Tibial nerve (tissue), 4 donors: ENCODE data around the gene ARIH2. TPM values are rescaled to one million over a fixed set of nuclear protein-coding genes. Genes with fewer than 3 reads are reported as not detected.

Experiments used
- DNase-seq, 2 donors: peaks; one replicate each; pipeline ENCODE4 v3.0.0-alpha.2; 2019; ENCODE audit warnings: low spot score in 2 of 2
- H3K27ac ChIP-seq, 4 donors: fragments of 200-600 bp; sonication (generic) in 3 of 4; one replicate each; pipeline ENCODE4 v1.5.1; 2017 to 2019; ENCODE audit warnings: mild to moderate bottlenecking in 1 of 4
- H3K27me3 ChIP-seq, 2 donors: fragments of 200-600 bp; sonication (generic) in 1 of 2; one replicate each; pipeline versions ENCODE4 v1.5.1 to v1.6.0; 2017 to 2019
- H3K36me3 ChIP-seq, 3 donors: fragments of 200-600 bp; sonication (generic); one replicate each; pipeline ENCODE4 v1.5.1; 2018 to 2019
- H3K4me1 ChIP-seq, 4 donors: fragments of 200-600 bp; sonication (generic) in 3 of 4; one replicate each; pipeline ENCODE4 v1.5.1; 2017 to 2019
- H3K4me3 ChIP-seq, 4 donors: fragments of 200-600 bp; sonication (generic) in 3 of 4; one replicate each; pipeline ENCODE4 v1.5.1; 2017 to 2019; ENCODE audit warnings: mild to moderate bottlenecking in 1 of 4, moderate library complexity in 1 of 4
- H3K9me3 ChIP-seq, 4 donors: fragments of 200-600 bp; sonication (generic) in 3 of 4; one replicate each; pipeline ENCODE4 v1.5.1; 2017 to 2019
- EP300 ChIP-seq, 2 donors: sonication (generic); formaldehyde crosslinking; IDR thresholded peaks; one replicate each; pipeline ENCODE4 v1.6.1; 2017; ENCODE audit warnings: antibody characterized with exemption in 2 of 2, mild to moderate bottlenecking in 1 of 2
- POLR2A ChIP-seq, 2 donors: fragments of 450-650 bp; IDR thresholded peaks; one replicate each; pipeline ENCODE4 v1.6.1; 2017; ENCODE audit warnings: antibody characterized with exemption in 2 of 2, mild to moderate bottlenecking in 2 of 2, moderate library complexity in 2 of 2
- WGBS, 2 donors: methylation state at CpG; one replicate each; pipeline ENCODE4 v1.1.5; 2018; 5-methylcytosine and 5-hydroxymethylcytosine counted together
- total RNA-seq, 4 donors: library from RNA; depleted of rRNA; stranded (reverse); fragments of >200 nt; gene quantifications; one replicate each; pipeline ENCODE4 v1.1.0, GENCODE V29; 2016
- TF ChIP-seq, protein P1 (sequence below), 5 experiments: fragments of 200-600 bp in 3 of 5; fragments of 450-650 bp in 2 of 5; sonication (generic) in 3 of 5; IDR thresholded peaks; one replicate each; pipeline ENCODE4 v1.5.1; 2016 to 2019; ENCODE audit warnings: antibody characterized with exemption in 5 of 5, mild to moderate bottlenecking in 3 of 5, moderate library complexity in 2 of 5

ARIH2 gene
- total RNA-seq, 4 donors from 2014 or later = 68.8 to 115 (median 94.4) TPM

DNA sequence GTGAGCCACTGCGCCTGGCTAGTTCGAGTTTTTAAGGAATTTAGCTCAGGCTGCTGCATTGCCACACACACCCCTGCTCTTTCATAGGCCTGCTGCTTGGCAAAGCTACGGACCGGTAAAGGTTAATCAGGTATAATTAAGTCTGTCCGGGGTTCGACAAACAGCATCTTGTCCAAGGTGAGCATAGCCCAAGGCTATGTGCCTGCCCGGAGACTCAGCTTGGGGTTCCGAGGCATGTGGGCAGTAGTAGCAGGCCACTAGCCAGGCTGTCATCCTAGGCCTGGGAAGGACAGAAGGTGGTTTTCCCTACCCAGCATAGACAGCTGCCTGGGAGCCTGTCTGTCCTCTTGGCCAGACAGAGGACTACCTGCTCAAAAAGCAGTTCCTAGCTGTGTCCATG is 78.0 kb downstream of the ARIH2 start:
- DNase-seq = no peak
- WGBS, 2 donors = 93 to 96% methylated on average over 8 of the region's 8 CpGs
- Histone ChIP-seq H3K27me3 (no peaks in the 10 kb centered on the region), H3K4me1 (peaks cover 0 to 17% (median 2%) of the 10 kb centered on the region in 4 donors), H3K4me3 (no peak overlapping the region), H3K27ac (no peak overlapping the region), H3K9me3 (no peaks in the 10 kb centered on the region), H3K36me3 (peaks cover 0 to 57% (median 5%) of the 10 kb centered on the region in 3 donors)
- TF ChIP-seq, protein P1, sequence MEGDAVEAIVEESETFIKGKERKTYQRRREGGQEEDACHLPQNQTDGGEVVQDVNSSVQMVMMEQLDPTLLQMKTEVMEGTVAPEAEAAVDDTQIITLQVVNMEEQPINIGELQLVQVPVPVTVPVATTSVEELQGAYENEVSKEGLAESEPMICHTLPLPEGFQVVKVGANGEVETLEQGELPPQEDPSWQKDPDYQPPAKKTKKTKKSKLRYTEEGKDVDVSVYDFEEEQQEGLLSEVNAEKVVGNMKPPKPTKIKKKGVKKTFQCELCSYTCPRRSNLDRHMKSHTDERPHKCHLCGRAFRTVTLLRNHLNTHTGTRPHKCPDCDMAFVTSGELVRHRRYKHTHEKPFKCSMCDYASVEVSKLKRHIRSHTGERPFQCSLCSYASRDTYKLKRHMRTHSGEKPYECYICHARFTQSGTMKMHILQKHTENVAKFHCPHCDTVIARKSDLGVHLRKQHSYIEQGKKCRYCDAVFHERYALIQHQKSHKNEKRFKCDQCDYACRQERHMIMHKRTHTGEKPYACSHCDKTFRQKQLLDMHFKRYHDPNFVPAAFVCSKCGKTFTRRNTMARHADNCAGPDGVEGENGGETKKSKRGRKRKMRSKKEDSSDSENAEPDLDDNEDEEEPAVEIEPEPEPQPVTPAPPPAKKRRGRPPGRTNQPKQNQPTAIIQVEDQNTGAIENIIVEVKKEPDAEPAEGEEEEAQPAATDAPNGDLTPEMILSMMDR (IDR thresholded peaks at IDR 0.05) = no peak
- TF ChIP-seq POLR2A (IDR thresholded peaks at IDR 0.05) (no peak), EP300 (IDR thresholded peaks at IDR 0.05) (no peak)

DNA sequence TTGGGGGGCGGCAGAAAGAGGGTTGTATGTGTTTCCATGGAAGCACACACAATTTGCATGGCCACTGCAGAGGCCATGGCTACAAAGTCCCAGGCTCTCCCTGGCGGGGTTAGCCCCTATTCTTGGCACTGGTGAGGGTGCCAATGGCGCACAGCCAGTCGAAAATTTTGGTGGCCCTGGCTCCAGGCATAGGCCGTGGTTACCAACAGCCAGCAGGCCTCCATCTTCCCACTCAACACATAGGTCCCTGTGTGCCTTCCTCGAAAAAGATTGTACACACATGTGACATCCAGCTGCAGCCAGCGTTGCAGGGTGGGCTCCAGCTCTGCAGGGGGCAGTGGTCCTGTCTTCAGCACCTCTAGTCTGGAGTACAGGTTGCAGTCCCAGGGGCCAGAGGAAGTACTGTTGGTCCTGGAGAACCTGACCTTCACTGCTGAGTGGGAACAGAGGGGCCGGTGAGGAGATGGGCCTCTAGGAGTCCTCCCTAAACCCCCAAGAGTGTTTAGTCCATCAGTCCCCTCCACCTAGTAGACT is 78.5 kb downstream of the ARIH2 start:
- Histone ChIP-seq H3K9me3 (no peaks in the 10 kb centered on the region), H3K36me3 (peaks cover 0 to 62% (median 5%) of the 10 kb centered on the region in 3 donors), H3K27me3 (no peaks in the 10 kb centered on the region), H3K4me3 (no peak overlapping the region), H3K27ac (no peak overlapping the region), H3K4me1 (peaks cover 0 to 12% (median 0%) of the 10 kb centered on the region in 4 donors)
- DNase-seq = no peak
- 81 to 86% methylated on average over 7 of the region's 8 CpGs for WGBS, 2 donors
- TF ChIP-seq EP300 (IDR thresholded peaks at IDR 0.05) (no peak), POLR2A (IDR thresholded peaks at IDR 0.05) (no peak)
- TF ChIP-seq, protein P1 (IDR thresholded peaks at IDR 0.05) = no peak

DNA sequence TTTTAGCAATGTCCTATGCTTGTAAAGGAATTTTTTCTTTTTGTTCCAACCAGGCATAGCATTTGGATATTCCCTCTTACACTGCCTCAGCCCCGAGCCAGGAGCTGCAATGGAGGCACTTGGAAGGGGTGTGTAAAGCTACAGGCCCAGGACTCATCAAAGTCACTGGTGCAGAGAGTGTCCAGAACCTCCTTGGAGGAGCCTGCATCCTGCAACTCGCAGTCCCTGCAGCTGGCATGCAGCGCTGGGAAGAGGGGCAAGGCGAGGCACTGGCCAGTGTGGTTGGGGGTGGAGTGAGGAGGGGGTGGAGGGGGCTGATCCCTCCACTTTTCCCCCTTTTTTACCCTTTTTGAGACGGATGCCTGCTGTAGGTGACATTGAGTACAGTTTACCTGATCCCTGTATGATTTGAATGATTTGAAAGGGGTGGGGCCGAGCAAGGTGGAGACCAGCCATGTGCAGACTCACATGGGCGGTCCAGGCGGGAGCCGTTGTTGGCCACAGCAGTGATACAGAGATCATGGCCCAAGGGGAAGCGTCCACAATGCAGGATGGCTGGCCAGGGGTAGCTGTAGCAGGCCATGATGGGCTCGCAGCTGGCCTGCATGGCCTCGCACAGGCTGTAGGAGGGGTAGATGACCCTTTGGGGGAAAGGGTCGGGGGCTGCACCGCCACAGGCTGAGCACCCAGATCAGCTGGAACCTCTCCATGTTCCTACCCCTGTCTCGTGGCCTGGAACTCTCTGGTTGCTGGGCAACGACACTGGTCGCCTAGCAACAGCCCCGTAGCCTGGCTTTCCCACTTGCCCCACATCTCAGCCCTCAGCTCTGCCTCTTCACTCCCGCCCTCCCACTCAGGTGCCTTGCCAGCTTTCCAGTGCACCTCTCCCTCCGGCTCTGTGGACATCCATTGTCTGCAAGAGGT is 79.3 kb downstream of the ARIH2 start:
- Histone ChIP-seq H3K27ac (peak overlapping the region in 2 of 4 donors; percentile 15 to 43), H3K27me3 (no peaks in the 10 kb centered on the region), H3K36me3 (peaks cover 0 to 70% (median 5%) of the 10 kb centered on the region in 3 donors), H3K4me3 (no peak overlapping the region), H3K9me3 (no peaks in the 10 kb centered on the region), H3K4me1 (peaks cover 0 to 6% (median 0%) of the 10 kb centered on the region in 4 donors)
- no peak for TF ChIP-seq POLR2A (IDR thresholded peaks at IDR 0.05)
- TF ChIP-seq, protein P1 (IDR thresholded peaks at IDR 0.05) = no peak
- 61 to 68% methylated on average over 18 to 20 of the region's 20 CpGs for WGBS, 2 donors
- no peak for DNase-seq

DNA sequence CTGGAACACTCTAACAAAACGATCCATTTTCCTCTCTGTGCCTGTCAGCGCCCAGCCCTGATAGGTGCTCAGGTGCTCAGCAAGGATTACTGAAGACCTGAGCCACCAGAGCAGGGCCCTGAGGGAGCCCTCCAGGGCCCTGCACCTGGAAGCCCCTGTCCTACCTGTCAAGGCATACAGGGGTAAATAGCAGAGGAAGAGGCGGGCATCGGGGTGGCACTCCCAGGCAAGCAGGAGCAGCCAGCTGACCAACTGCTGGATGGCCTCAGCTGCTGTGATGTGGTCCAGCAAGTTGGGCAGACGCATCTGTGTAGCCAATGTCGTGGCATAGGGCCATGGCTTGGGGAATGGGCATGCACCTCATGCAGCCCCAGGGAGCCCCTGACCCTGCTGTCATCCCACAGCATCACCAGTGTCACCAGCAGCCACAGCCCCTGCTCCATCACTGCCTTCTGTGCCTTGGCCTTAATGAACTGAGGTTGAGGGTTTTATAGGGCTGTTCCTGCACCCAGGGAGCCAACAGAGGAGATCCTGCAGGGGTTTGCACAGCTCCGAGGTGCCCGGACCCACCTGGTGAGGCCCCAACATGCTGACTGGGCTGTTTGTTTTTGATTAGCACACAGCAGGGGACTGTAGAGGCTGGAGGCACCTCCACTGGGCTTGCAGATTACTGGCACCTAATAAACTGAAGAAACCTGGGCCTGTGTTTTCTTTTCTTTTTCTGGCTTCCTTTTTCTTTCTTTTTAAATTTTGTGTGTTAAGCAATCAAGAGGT is 80.6 kb downstream of the ARIH2 start:
- Histone ChIP-seq H3K4me1 (peaks cover 0 to 6% (median 0%) of the 10 kb centered on the region in 4 donors), H3K27ac (no peak overlapping the region), H3K36me3 (peaks cover 0 to 75% (median 5%) of the 10 kb centered on the region in 3 donors), H3K9me3 (no peaks in the 10 kb centered on the region), H3K27me3 (no peaks in the 10 kb centered on the region), H3K4me3 (no peak overlapping the region)
- TF ChIP-seq EP300 (IDR thresholded peaks at IDR 0.05) (no peak), POLR2A (IDR thresholded peaks at IDR 0.05) (no peak)
- TF ChIP-seq, protein P1 (IDR thresholded peaks at IDR 0.05) = no peak
- DNase-seq = no peak
- 70 to 78% methylated on average over 8 of the region's 8 CpGs for WGBS, 2 donors
